GM12878 (cell line): ENCODE measurements around the gene ALPK1. TPM values are rescaled to one million over a fixed set of nuclear protein-coding genes. Genes with fewer than 3 reads are reported as not detected.

ENCODE experiments used
- ATAC-seq: fragments of 200-7000 bp; cut with Tn5 transposase; 3 replicates; pipeline ENCODE4 v1.9.1; 2020; ENCODE audit warnings: mild to moderate bottlenecking, moderate library complexity
- BruUV-seq: library from RNA; stranded (reverse); fragments of 400-500 nt; replicated peaks from 2 replicates; lab custom pipeline; 2021; lab: Mats Ljungman, UMichigan
- CTCF ChIA-PET: fragments of 300-600 bp; sonication (Branson Sonifier 250); formaldehyde crosslinking; extraction: SDS; loops from one replicate; lab custom pipeline; 2021; ENCODE audit warnings: inconsistent platforms; lab: Yijun Ruan, JAX
- POLR2A ChIA-PET: fragments of 350-600 bp; formaldehyde crosslinking; extraction: SDS; loops from one replicate; lab custom pipeline; 2021; ENCODE audit warnings: inconsistent platforms; lab: Charles Lee
- RAD21 ChIA-PET: fragments of 300-600 bp; sonication (Branson Sonifier 250); formaldehyde crosslinking; loops from one replicate; lab custom pipeline; 2023; ENCODE audit warnings: antibody characterized with exemption; ENCODE audit not compliant: unreplicated experiment; lab: Charles Lee
- SMC1A ChIA-PET: fragments of 300-600 bp; sonication (Branson Sonifier 250); formaldehyde crosslinking; loops from one replicate; lab custom pipeline; 2023; ENCODE audit not compliant: unreplicated experiment, uncharacterized antibody; lab: Charles Lee
- DNase-seq: peaks from one replicate; pipeline ENCODE4 v3.0.0-alpha.2; 2011; ENCODE audit warnings: low read depth, low spot score
- FAIRE-seq: peaks from 3 replicates; lab custom pipeline; 2011; peaks lifted over from hg19 to GRCh38; lab: Jason Lieb, UNC
- H2AFZ ChIP-seq: 2 replicates; pipeline ENCODE4 v1.6.0; 2011; ENCODE audit warnings: low read depth, low read length, control low read depth; ENCODE audit not compliant: control insufficient read depth
- H3K27ac ChIP-seq: 2 replicates; pipeline ENCODE4 v1.5.1; 2011; ENCODE audit warnings: control low read depth; ENCODE audit not compliant: control insufficient read depth, insufficient read depth
- H3K27me3 ChIP-seq, 2 experiments: replicated peaks in 1 of 2; 2 replicates each; pipeline versions ENCODE4 v1.6.0 to v1.6.1; 2011; ENCODE audit warnings: low read length in 1 of 2; ENCODE audit not compliant: control insufficient read depth in 2 of 2, insufficient read depth in 2 of 2
- H3K36me3 ChIP-seq, 2 experiments: 2 replicates each; pipeline ENCODE4 v1.5.1; 2011; ENCODE audit warnings: low read length in 1 of 2; ENCODE audit not compliant: control insufficient read depth in 2 of 2, insufficient read depth in 2 of 2
- H3K4me1 ChIP-seq: 2 replicates; pipeline ENCODE4 v1.6.1; 2011; ENCODE audit warnings: mild to moderate bottlenecking, low read length, moderate library complexity, mixed read lengths; ENCODE audit not compliant: control insufficient read depth, insufficient read depth
- H3K4me2 ChIP-seq: 2 replicates; pipeline ENCODE4 v1.6.0; 2011; ENCODE audit warnings: control low read depth; ENCODE audit not compliant: control insufficient read depth, insufficient read depth
- H3K4me3 ChIP-seq: fragments of 200-600 bp; sonication (generic); 2 replicates; pipeline ENCODE4 v1.5.1; 2016
- H3K79me2 ChIP-seq: 2 replicates; pipeline ENCODE4 v1.6.0; 2011; ENCODE audit warnings: low read length; ENCODE audit not compliant: control insufficient read depth, insufficient read depth
- H3K9ac ChIP-seq: 2 replicates; pipeline ENCODE4 v1.8.0; 2011; ENCODE audit warnings: low read length, control low read depth, mixed read lengths; ENCODE audit not compliant: control insufficient read depth, insufficient read depth
- H3K9me3 ChIP-seq: replicated peaks from 3 replicates; pipeline ENCODE4 v1.5.1; 2011; ENCODE audit warnings: mild to moderate bottlenecking, low read length; ENCODE audit not compliant: control insufficient read depth, insufficient read depth
- H4K20me1 ChIP-seq: 2 replicates; pipeline ENCODE4 v1.6.0; 2011; ENCODE audit not compliant: control insufficient read depth, insufficient read depth
- BACH1 ChIP-seq: fragments of 450-650 bp; IDR thresholded peaks from 2 replicates; pipeline ENCODE4 v1.6.1; 2017; ENCODE audit warnings: mild to moderate bottlenecking, borderline replicate concordance
- BCLAF1 ChIP-seq: fragments of 450-650 bp; IDR thresholded peaks from 2 replicates; pipeline ENCODE4 v1.6.1; 2017; ENCODE audit warnings: antibody characterized with exemption, mild to moderate bottlenecking, moderate library complexity
- BHLHE40 ChIP-seq, 2 experiments: fragments of 450-650 bp in 1 of 2; IDR thresholded peaks; 2 replicates each; pipeline ENCODE4 v1.6.1; 2011 to 2017; ENCODE audit warnings: low read depth in 2 of 2, borderline replicate concordance in 1 of 2, improper control_type of control experiment in 1 of 2, low read length in 1 of 2, mild to moderate bottlenecking in 1 of 2
- CREM ChIP-seq: IDR thresholded peaks from 2 replicates; pipeline ENCODE4 v1.6.1; 2014; ENCODE audit warnings: antibody characterized with exemption, low read depth
- HDGF ChIP-seq: fragments of 450-650 bp; IDR thresholded peaks from 2 replicates; pipeline ENCODE4 v1.6.1; 2016; ENCODE audit warnings: antibody characterized with exemption
- LARP7 ChIP-seq: fragments of 450-650 bp; IDR thresholded peaks from 2 replicates; pipeline ENCODE4 v1.6.1; 2017; ENCODE audit warnings: mild to moderate bottlenecking
- MXI1 ChIP-seq: fragments of 150-350 bp; IDR thresholded peaks from 2 replicates; pipeline ENCODE4 v1.6.1; 2011; ENCODE audit warnings: low read depth, mild to moderate bottlenecking, inconsistent platforms, low read length, improper control_type of control experiment
- MYC ChIP-seq: IDR thresholded peaks from 2 replicates; pipeline ENCODE4 v1.6.1; 2011; ENCODE audit warnings: mild to moderate bottlenecking, low read length, moderate library complexity, inconsistent platforms; ENCODE audit not compliant: insufficient read depth, insufficient replicate concordance, insufficient read length, severe bottlenecking
- NBN ChIP-seq: fragments of 450-650 bp; IDR thresholded peaks from 2 replicates; pipeline ENCODE4 v1.6.1; 2016
- NFXL1 ChIP-seq: fragments of 450-650 bp; IDR thresholded peaks from 2 replicates; pipeline ENCODE4 v1.6.1; 2017; ENCODE audit warnings: antibody characterized with exemption, mild to moderate bottlenecking, borderline replicate concordance
- NRF1 ChIP-seq: conservative IDR thresholded peaks from 2 replicates; pipeline ENCODE4 v1.6.1; 2011; ENCODE audit warnings: mild to moderate bottlenecking, low read depth, low read length, improper control_type of control experiment
- POLR2A ChIP-seq: IDR thresholded peaks from 2 replicates; pipeline ENCODE4 v1.6.1; 2011; ENCODE audit warnings: low read depth, mild to moderate bottlenecking, low read length
- POLR2AphosphoS5 ChIP-seq: IDR thresholded peaks from 2 replicates; pipeline ENCODE4 v1.6.1; 2011; ENCODE audit warnings: mild to moderate bottlenecking, low read length, inconsistent platforms
- SMC3 ChIP-seq: IDR thresholded peaks from 2 replicates; pipeline ENCODE4 v1.6.1; 2011; ENCODE audit warnings: low read length, improper control_type of control experiment, borderline replicate concordance
- ZNF622 ChIP-seq: fragments of 450-650 bp; IDR thresholded peaks from 2 replicates; pipeline ENCODE4 v1.6.1; 2017; ENCODE audit warnings: mild to moderate bottlenecking, inconsistent platforms
- WGBS: methylation state at CpG from one replicate; pipeline ENCODE4 v1.1.6; 2016; ENCODE audit warnings: low lambda C conversion rate; ENCODE audit not compliant: insufficient replicate concordance, insufficient coverage; ENCODE audit errors: missing lambda C conversion rate; 5-methylcytosine and 5-hydroxymethylcytosine counted together
- in situ Hi-C: fragments of 300-500 bp; cut with MboI; formaldehyde crosslinking; loops from 9 replicates; pipeline ENCODE4 v1.14.3; 2018; ENCODE audit warnings: mixed read lengths
- intact Hi-C: fragments of 100-400 bp; cut with micrococcal nuclease; formaldehyde crosslinking; loops from one replicate; pipeline ENCODE4 v1.14.2; 2022; ENCODE audit not compliant: unreplicated experiment
- polyA plus RNA-seq, 11 experiments: library from polyadenylated mRNA; depleted of rRNA in 4 of 11; unstranded in 6 of 11; stranded (reverse) in 5 of 11; fragments of >200 nt; fragmentation: Nextera tagmentation in 4 of 11; fragmentation: Illumina TruSeq in 1 of 11; extraction: Ambion mirVana in 4 of 11; extraction: Trizol in 1 of 11; gene quantifications; 1 replicate in 1 of 11; 2 replicates in 10 of 11; pipeline versions ENCODE4 v1.2.1 to v1.2.3, GENCODE V29; 2011 to 2016; ENCODE audit warnings: inconsistent platforms in 2 of 11, missing spikeins in 2 of 11, low read depth in 1 of 11
- total RNA-seq, 4 experiments: library from RNA; depleted of rRNA in 3 of 4; stranded (reverse); fragments of >200 nt in 3 of 4; fragmentation: Illumina TruSeq in 1 of 4; extraction: Trizol in 1 of 4; gene quantifications; 2 replicates each; pipeline versions ENCODE4 v1.2.1 to v1.2.3, GENCODE V29; 2013 to 2021
- TF ChIP-seq, protein P1 (sequence below): fragments of 450-650 bp; IDR thresholded peaks from 2 replicates; pipeline ENCODE4 v1.6.1; 2018; ENCODE audit warnings: mild to moderate bottlenecking, low read depth, moderate library complexity; ENCODE audit not compliant: partially characterized antibody
- TF ChIP-seq, protein P2 (sequence below): fragments of 450-650 bp; IDR thresholded peaks from 2 replicates; pipeline ENCODE4 v1.6.1; 2016; ENCODE audit warnings: mild to moderate bottlenecking

ALPK1 gene
- total and polyA plus RNA-seq, 10 of the 15 experiments (the other 5 are each of a cell fraction or from before 2014, with no cell fraction given) = 8.5 to 32.3 (median 22.6) TPM

GRCh38 chr4:112284166-112284565 is 13.0 kb upstream of the ALPK1 start:
- FAIRE-seq (no peak), DNase-seq (no peak), ATAC-seq (no peak)
- H3K9me3 ChIP-seq = no peaks in the 10 kb centered on the region; the same call in 2 of the 3 replicates
- H3K4me2 ChIP-seq = peak overlapping the region; percentile 92
- H3K36me3 ChIP-seq = peaks cover 0 to 6% of the 10 kb centered on the region in 2 experiments; a peak in 1 of 4 replicates
- peak overlapping the region; percentile 80 for H3K4me3 ChIP-seq
- peaks cover 13% of the 10 kb centered on the region for H3K4me1 ChIP-seq
- ChIA-PET RAD21 (interaction anchor here (0.7 to 14.1 kb wide), 7 partner anchors 15 to 234 kb away, joined by 3 to 151 read pairs (median 4); partner anchors contain the start of genes ALPK1 and NEUROG2), POLR2A (interaction anchor here (0.6 to 6.9 kb wide), 8 partner anchors 9 to 236 kb away, joined by 3 to 45 read pairs (median 6); partner anchors contain the start of gene ALPK1), SMC1A (interaction anchor here (1.5 to 22.9 kb wide), 3 partner anchors 10 to 37 kb away, joined by 4 to 247 read pairs (median 14); no protein-coding TSS in a partner anchor), CTCF (interaction anchor here (0.9 to 3.9 kb wide), 9 partner anchors 9 to 52 kb away, joined by 3 to 15 read pairs (median 4); partner anchors contain the start of gene AP1AR)
- no peak overlapping the region for H2AFZ ChIP-seq
- no TSS peak for BruUV-seq
- H3K27me3 ChIP-seq = no peaks in the 10 kb centered on the region
- H4K20me1 ChIP-seq = peaks cover 3% of the 10 kb centered on the region; the same call in 1 of the 2 replicates
- peak overlapping the region; percentile 99 for H3K27ac ChIP-seq
- H3K79me2 ChIP-seq = peaks cover 97% of the 10 kb centered on the region
- intact Hi-C loops (loop anchor here (2.0 to 10.0 kb wide), 3 partner anchors 51 to 1481 kb away; partner anchors contain the start of gene CAMK2D), in situ Hi-C loops (loop anchor here (5.0 kb wide), 1 partner anchor 38 kb away; no protein-coding TSS in a partner anchor)
- under 1% methylated on average over 6 of the region's 6 CpGs for WGBS
- H3K9ac ChIP-seq = peak overlapping the region; percentile 99
- TF ChIP-seq NFXL1 (no peak), ZNF622 (no peak), POLR2A (peak; percentile 67), SMC3 (no peak), MXI1 (peak; percentile 21; the same call in 1 of the 2 replicates), NBN (peak; percentile 17; the same call in 1 of the 2 replicates), POLR2AphosphoS5 (peak; percentile 26; the same call in 1 of the 2 replicates), CREM (0 out of 2 replicates have a peak, but pooled peaks have one; percentile 7), BACH1 (peak; percentile 55; the same call in 1 of the 2 replicates), NRF1 (no peak), HDGF (peak; percentile 50; the same call in 1 of the 2 replicates), BHLHE40 (IDR thresholded peaks at IDR 0.05; ENCODE audit: borderline replicate concordance in 1 of 2, low read depth in 2 of 2, low read length in 1 of 2) (peak in 1 of 2 experiments; percentile 56; a peak in 1 of 4 replicates), LARP7 (peak; percentile 39; the same call in 1 of the 2 replicates), BCLAF1 (no peak), MYC (no peak)
- TF ChIP-seq, protein P1, sequence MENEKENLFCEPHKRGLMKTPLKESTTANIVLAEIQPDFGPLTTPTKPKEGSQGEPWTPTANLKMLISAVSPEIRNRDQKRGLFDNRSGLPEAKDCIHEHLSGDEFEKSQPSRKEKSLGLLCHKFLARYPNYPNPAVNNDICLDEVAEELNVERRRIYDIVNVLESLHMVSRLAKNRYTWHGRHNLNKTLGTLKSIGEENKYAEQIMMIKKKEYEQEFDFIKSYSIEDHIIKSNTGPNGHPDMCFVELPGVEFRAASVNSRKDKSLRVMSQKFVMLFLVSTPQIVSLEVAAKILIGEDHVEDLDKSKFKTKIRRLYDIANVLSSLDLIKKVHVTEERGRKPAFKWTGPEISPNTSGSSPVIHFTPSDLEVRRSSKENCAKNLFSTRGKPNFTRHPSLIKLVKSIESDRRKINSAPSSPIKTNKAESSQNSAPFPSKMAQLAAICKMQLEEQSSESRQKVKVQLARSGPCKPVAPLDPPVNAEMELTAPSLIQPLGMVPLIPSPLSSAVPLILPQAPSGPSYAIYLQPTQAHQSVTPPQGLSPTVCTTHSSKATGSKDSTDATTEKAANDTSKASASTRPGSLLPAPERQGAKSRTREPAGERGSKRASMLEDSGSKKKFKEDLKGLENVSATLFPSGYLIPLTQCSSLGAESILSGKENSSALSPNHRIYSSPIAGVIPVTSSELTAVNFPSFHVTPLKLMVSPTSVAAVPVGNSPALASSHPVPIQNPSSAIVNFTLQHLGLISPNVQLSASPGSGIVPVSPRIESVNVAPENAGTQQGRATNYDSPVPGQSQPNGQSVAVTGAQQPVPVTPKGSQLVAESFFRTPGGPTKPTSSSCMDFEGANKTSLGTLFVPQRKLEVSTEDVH = no peak
- TF ChIP-seq, protein P2, sequence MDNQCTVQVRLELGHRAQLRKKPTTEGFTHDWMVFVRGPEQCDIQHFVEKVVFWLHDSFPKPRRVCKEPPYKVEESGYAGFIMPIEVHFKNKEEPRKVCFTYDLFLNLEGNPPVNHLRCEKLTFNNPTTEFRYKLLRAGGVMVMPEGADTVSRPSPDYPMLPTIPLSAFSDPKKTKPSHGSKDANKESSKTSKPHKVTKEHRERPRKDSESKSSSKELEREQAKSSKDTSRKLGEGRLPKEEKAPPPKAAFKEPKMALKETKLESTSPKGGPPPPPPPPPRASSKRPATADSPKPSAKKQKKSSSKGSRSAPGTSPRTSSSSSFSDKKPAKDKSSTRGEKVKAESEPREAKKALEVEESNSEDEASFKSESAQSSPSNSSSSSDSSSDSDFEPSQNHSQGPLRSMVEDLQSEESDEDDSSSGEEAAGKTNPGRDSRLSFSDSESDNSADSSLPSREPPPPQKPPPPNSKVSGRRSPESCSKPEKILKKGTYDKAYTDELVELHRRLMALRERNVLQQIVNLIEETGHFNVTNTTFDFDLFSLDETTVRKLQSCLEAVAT = 0 out of 2 replicates have a peak, but pooled peaks have one; percentile 8
